ENCODE measurements around the gene C11orf21. TPM values are rescaled to one million over a fixed set of nuclear protein-coding genes. Genes with fewer than 3 reads are reported as not detected.
"Not testable (repeated sequence)": the region's sequence is repeated elsewhere in the genome, so short reads cannot be mapped to it uniquely, and the experiment has no call there.

C11orf21 gene
- total RNA-seq, 1 donor from 2014 or later: not detected

DNA sequence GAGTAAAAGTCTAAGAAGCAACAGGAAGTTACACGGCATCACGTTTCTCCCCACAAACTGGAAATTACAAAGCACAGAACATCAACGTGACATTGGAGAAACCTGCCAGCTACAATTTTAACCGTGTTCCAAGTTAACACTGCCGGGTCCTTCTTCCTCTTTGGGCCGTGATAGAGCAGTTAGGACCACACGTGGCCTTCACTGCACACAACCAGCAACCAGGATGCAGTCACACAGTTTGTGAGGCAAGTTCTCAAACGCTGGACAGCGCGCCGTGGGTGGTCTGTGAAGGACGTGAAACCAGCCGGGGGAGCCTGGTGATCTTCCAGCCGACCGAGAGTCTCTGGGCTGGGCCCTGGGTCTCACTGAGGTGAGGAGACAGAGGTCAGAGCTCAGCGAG, 14.6 kb downstream of the C11orf21 start:
- no peak overlapping the region for H3K4me3 ChIP-seq (ENCODE audit: insufficient read depth, low read depth, low read length)
- no peaks in the 10 kb centered on the region for H4K20me1 ChIP-seq (ENCODE audit: insufficient read depth, low read length)
- H3K4me2 ChIP-seq (ENCODE audit: low read length): no peak overlapping the region
- H2AFZ ChIP-seq (ENCODE audit: low read depth, low read length): no peak overlapping the region
- H3K9me3 ChIP-seq (ENCODE audit: insufficient read depth, low read depth, low read length): no peaks in the 10 kb centered on the region
- H3K9ac ChIP-seq (ENCODE audit: low read length): no peak overlapping the region
- no peaks in the 10 kb centered on the region for H3K36me3 Mint-ChIP-seq (ENCODE audit: low read depth, unreplicated experiment)
- H3K4me1 ChIP-seq (ENCODE audit: insufficient read depth, low read length): no peaks in the 10 kb centered on the region
- peaks cover 12% of the 10 kb centered on the region for H3K9me3 Mint-ChIP-seq (ENCODE audit: unreplicated experiment)
- TF ChIP-seq, protein P1, sequence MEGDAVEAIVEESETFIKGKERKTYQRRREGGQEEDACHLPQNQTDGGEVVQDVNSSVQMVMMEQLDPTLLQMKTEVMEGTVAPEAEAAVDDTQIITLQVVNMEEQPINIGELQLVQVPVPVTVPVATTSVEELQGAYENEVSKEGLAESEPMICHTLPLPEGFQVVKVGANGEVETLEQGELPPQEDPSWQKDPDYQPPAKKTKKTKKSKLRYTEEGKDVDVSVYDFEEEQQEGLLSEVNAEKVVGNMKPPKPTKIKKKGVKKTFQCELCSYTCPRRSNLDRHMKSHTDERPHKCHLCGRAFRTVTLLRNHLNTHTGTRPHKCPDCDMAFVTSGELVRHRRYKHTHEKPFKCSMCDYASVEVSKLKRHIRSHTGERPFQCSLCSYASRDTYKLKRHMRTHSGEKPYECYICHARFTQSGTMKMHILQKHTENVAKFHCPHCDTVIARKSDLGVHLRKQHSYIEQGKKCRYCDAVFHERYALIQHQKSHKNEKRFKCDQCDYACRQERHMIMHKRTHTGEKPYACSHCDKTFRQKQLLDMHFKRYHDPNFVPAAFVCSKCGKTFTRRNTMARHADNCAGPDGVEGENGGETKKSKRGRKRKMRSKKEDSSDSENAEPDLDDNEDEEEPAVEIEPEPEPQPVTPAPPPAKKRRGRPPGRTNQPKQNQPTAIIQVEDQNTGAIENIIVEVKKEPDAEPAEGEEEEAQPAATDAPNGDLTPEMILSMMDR (IDR thresholded peaks at IDR 0.05; ENCODE audit: insufficient read depth, low read depth, low read length): no peak
- no peak for TF ChIP-seq EZH2 (IDR thresholded peaks at IDR 0.05; ENCODE audit: insufficient read depth, low read length)
- FAIRE-seq (no peak), DNase-seq (ENCODE audit: low read depth) (no peak)
- H3K27me3 Mint-ChIP-seq (ENCODE audit: low read depth, unreplicated experiment): peaks cover 53% of the 10 kb centered on the region
- no peaks in the 10 kb centered on the region for H3K4me1 Mint-ChIP-seq (ENCODE audit: low read depth, unreplicated experiment)
- no peak overlapping the region for H3K27ac ChIP-seq (ENCODE audit: low read depth, low read length)
- peaks cover 7% of the 10 kb centered on the region for H3K27me3 ChIP-seq (ENCODE audit: insufficient read depth, low read length)
- no peaks in the 10 kb centered on the region for H3K36me3 ChIP-seq (ENCODE audit: insufficient read depth, low read length)
- no peak overlapping the region for H3K27ac Mint-ChIP-seq (ENCODE audit: unreplicated experiment)
- no peak overlapping the region for H3K4me3 Mint-ChIP-seq (ENCODE audit: unreplicated experiment)
- no peaks in the 10 kb centered on the region for H3K79me2 ChIP-seq (ENCODE audit: insufficient read depth, low read length)

DNA sequence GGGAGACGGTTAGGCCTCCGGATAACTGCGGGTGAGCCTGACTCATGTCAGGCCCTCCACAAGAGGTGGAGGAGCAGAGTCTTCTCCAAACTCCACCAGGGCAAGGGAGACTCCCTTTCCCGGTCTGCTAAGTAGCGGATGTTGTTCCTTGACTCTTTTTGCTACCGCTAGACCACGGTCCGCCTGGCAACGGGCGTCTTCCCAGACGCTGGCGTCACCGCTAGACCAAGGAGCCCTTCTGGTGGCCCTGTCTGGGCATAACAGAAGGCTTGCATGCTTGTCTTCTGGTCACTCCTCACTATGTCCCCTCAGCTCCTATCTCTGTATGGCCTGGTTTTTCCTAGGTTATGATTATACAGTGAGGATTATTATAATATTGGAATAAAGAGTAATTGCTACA, 15.4 kb downstream of the C11orf21 start:
- not testable (repeated sequence) for H3K4me3 ChIP-seq (ENCODE audit: insufficient read depth, low read depth, low read length); H3K4me1 Mint-ChIP-seq (ENCODE audit: low read depth, unreplicated experiment); H3K27ac Mint-ChIP-seq (ENCODE audit: unreplicated experiment); H3K4me2 ChIP-seq (ENCODE audit: low read length); FAIRE-seq; H3K79me2 ChIP-seq (ENCODE audit: insufficient read depth, low read length); H3K27me3 ChIP-seq (ENCODE audit: insufficient read depth, low read length); H2AFZ ChIP-seq (ENCODE audit: low read depth, low read length); H3K27ac ChIP-seq (ENCODE audit: low read depth, low read length); H3K36me3 Mint-ChIP-seq (ENCODE audit: low read depth, unreplicated experiment); H3K4me3 Mint-ChIP-seq (ENCODE audit: unreplicated experiment); H3K4me1 ChIP-seq (ENCODE audit: insufficient read depth, low read length); H4K20me1 ChIP-seq (ENCODE audit: insufficient read depth, low read length); DNase-seq (ENCODE audit: low read depth); H3K9me3 ChIP-seq (ENCODE audit: insufficient read depth, low read depth, low read length); H3K36me3 ChIP-seq (ENCODE audit: insufficient read depth, low read length); H3K9ac ChIP-seq (ENCODE audit: low read length)
- H3K9me3 Mint-ChIP-seq (ENCODE audit: unreplicated experiment): peaks cover 15% of the 10 kb centered on the region
- peaks cover 53% of the 10 kb centered on the region for H3K27me3 Mint-ChIP-seq (ENCODE audit: low read depth, unreplicated experiment)

DNA sequence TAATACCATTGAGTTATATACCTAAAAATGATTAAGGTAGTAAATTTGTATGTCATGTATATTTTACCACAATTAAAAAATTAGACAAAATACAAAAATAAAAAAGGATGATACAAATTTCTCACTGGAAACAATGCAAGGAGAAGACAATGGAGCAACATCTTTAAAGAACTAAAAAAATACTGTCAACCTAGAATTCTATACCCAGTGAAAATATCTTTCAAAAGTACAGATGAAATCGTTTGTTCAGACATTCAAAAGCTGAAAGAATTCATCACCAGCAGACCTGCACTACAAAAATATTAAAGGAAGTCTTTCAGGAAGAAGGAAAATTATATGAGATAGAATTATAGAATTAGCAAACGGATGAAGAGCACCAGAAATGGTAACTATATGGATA, 21.5 kb downstream of the C11orf21 start:
- peaks cover 12% of the 10 kb centered on the region for H3K9me3 Mint-ChIP-seq (ENCODE audit: unreplicated experiment)
- TF ChIP-seq, protein P1 (IDR thresholded peaks at IDR 0.05; ENCODE audit: insufficient read depth, low read depth, low read length): no peak
- TF ChIP-seq EZH2 (IDR thresholded peaks at IDR 0.05; ENCODE audit: insufficient read depth, low read length): no peak

More for the DNA sequence above, 21.5 kb downstream of the C11orf21 start:
- H3K27ac Mint-ChIP-seq (ENCODE audit: unreplicated experiment): no peak overlapping the region
- H2AFZ ChIP-seq (ENCODE audit: low read depth, low read length): no peak overlapping the region
- H3K4me3 ChIP-seq (ENCODE audit: insufficient read depth, low read depth, low read length): no peak overlapping the region
- H3K79me2 ChIP-seq (ENCODE audit: insufficient read depth, low read length): no peaks in the 10 kb centered on the region
- DNase-seq (ENCODE audit: low read depth) (no peak), FAIRE-seq (no peak)
- no peaks in the 10 kb centered on the region for H3K4me1 ChIP-seq (ENCODE audit: insufficient read depth, low read length)
- peaks cover 10% of the 10 kb centered on the region for H3K27me3 ChIP-seq (ENCODE audit: insufficient read depth, low read length)
- no peaks in the 10 kb centered on the region for H3K4me1 Mint-ChIP-seq (ENCODE audit: low read depth, unreplicated experiment)
- no peaks in the 10 kb centered on the region for H4K20me1 ChIP-seq (ENCODE audit: insufficient read depth, low read length)
- H3K4me3 Mint-ChIP-seq (ENCODE audit: unreplicated experiment): no peak overlapping the region
- no peak overlapping the region for H3K4me2 ChIP-seq (ENCODE audit: low read length)
- H3K27ac ChIP-seq (ENCODE audit: low read depth, low read length): no peak overlapping the region
- H3K9me3 ChIP-seq (ENCODE audit: insufficient read depth, low read depth, low read length): no peaks in the 10 kb centered on the region
- no peaks in the 10 kb centered on the region for H3K36me3 ChIP-seq (ENCODE audit: insufficient read depth, low read length)
- H3K36me3 Mint-ChIP-seq (ENCODE audit: low read depth, unreplicated experiment): no peaks in the 10 kb centered on the region
- no peak overlapping the region for H3K9ac ChIP-seq (ENCODE audit: low read length)
- peaks cover 41% of the 10 kb centered on the region for H3K27me3 Mint-ChIP-seq (ENCODE audit: low read depth, unreplicated experiment)

Data from astrocyte (in vitro differentiated cells and primary cell).